ENCODE measurements around the gene ULK1.

Gene ULK1

DNA sequence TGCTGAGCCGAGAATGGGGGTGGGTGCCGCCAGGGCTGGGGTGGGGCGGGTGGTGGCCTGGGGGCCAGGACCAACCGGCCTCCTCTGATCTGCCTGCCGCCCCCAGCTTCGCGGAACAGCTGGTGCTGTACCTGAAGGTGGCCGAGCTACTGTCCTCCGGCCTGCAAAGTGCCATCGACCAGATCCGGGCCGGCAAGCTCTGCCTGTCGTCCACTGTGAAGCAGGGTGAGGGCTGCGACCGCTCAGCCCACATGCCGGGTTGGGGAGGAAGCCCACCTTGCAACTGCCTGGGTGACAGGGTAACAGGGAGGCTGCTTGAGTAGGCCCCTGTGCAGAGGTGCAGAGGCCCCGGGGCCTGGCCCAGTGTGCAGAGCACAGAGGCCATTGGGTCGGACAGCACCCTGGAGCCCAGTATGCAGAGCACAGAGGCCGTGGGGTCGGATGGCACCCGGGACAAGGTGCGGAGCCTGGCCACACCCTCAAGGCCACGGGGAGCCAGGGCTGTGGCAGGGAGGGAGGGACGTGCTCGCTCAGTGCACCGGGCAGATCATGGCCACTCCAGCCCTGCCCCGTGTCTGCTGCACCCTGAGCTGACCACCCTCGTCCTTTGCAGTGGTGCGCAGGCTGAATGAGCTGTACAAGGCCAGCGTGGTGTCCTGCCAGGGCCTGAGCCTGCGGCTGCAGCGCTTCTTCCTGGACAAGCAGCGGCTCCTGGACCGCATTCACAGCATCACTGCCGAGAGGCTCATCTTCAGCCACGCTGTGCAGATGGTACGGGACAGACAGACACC lies 25.1 kb downstream of the ULK1 start:
- CTCF ChIA-PET = no interaction called here
- POLR2A ChIA-PET = no interaction called here
- H3K4me3 ChIP-seq (ENCODE audit: low read depth, low read length) = no peak overlapping the region
- TF ChIP-seq, protein P1, sequence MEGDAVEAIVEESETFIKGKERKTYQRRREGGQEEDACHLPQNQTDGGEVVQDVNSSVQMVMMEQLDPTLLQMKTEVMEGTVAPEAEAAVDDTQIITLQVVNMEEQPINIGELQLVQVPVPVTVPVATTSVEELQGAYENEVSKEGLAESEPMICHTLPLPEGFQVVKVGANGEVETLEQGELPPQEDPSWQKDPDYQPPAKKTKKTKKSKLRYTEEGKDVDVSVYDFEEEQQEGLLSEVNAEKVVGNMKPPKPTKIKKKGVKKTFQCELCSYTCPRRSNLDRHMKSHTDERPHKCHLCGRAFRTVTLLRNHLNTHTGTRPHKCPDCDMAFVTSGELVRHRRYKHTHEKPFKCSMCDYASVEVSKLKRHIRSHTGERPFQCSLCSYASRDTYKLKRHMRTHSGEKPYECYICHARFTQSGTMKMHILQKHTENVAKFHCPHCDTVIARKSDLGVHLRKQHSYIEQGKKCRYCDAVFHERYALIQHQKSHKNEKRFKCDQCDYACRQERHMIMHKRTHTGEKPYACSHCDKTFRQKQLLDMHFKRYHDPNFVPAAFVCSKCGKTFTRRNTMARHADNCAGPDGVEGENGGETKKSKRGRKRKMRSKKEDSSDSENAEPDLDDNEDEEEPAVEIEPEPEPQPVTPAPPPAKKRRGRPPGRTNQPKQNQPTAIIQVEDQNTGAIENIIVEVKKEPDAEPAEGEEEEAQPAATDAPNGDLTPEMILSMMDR (IDR thresholded peaks at IDR 0.05; ENCODE audit: insufficient read depth, low read length, missing control alignments) = no peak
- DNase-seq (ENCODE audit: low read depth, low spot score) = no peak

DNA sequence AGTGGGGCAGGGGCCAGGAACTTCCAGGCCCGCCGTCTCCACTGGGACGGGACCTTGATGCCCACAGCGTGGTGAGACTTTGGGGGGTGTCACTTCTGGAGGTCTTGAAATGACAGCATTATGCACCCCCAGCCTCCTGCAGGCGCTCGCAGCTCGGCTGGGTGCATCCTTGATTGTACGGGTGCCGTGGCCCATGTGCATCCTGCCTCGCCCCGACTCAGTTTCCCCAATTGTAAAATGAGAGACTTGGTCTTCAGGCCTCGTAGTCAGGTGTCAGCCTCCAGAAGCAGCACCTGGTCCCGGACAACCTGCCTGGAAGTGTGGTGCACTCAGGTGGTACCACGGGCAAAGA lies 25.7 kb downstream of the ULK1 start:
- no peak overlapping the region for H3K4me3 ChIP-seq (ENCODE audit: low read depth, low read length)
- ChIA-PET POLR2A (no interaction called here), CTCF (no interaction called here)
- no peak for DNase-seq (ENCODE audit: low read depth, low spot score)
- TF ChIP-seq, protein P1 (IDR thresholded peaks at IDR 0.05; ENCODE audit: insufficient read depth, low read length, missing control alignments) = no peak

DNA sequence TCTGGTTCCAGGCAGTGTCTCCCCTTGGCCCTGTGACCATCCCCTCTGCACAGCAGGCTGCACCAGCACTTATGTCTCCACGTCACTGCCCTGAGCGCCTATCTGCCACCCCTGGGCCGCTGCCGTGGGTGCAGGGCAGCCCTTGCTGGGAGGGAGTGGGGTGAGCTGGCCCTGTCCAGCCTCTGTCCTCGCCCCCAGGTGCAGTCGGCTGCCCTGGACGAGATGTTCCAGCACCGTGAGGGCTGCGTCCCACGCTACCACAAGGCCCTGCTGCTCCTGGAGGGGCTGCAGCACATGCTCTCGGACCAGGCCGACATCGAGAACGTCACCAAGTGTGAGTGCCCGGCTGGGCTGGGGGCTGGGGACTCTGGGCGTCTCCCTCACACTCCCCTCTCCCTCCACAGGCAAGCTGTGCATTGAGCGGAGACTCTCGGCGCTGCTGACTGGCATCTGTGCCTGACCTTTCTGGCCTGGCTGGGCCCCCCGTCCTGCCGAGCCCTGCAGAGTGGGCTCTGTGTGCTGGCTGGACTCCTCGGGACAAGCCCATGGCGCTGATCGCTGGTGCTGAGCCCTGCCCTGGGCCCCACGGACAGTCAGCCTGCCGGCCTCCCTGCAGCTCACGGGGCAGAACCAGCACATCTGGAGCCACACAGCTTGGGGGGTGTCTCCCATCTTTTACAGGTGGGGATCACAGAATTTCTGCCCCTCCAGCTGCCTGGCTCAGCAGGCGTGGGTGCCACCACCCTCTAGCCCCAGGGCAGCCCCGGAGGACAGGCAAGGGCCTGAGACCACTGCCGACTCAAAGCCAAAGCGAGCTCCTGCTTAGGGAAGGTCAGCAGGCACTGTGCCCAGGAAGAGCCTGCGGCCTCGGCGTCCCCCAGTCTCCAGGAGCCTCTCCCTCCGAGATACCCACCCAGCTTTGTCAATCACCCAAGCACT lies 26.7 kb downstream of the ULK1 start:
- no peak for DNase-seq (ENCODE audit: low read depth, low spot score)
- no peak overlapping the region for H3K4me3 ChIP-seq (ENCODE audit: low read depth, low read length)
- POLR2A ChIA-PET = no interaction called here
- TF ChIP-seq, protein P1 (IDR thresholded peaks at IDR 0.05; ENCODE audit: insufficient read depth, low read length, missing control alignments) = no peak
- CTCF ChIA-PET = no interaction called here

DNA sequence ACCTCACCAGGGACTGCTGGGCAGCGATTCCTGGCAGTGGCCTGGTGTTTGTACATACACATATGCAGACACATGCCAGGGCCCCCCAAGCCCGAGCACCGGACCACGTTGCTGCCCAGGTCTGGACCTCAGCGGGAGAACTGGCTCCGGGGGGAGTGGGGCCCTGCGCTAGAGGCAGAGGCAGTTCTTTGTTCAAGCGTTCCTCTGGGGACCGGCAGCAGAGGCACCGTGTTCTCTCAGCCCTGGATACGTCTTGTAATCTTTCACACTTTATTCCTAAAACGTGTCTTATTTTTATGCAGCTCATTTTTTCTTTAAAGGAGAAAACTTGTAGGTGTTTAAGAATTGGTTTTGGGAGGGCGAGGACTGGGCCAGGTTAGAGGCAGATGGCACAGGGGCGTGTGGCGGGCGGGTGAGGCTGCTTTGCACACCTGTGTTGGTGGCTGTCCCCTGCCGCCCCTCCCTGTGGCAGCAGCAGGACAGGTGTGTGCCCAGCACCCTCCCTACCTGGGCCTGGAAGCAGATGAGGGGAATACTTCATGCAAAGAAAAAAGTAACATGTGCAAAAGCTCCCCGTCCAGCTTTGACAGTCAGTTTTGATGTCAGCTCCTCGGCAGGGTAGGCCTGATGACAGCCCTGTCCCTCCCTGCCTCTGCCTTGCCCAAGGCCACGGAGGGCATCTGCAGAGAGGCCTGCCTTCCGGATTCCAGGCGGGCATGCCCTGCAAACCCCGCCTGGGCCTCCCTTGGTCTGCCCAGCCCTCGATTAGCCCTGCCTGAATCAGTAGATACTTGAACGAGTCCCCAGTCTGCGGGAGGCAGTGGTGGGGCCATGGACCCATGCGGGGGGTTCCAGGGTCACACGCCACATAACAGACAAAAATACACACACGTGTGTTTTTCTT lies 27.7 kb downstream of the ULK1 start:
- H3K4me3 ChIP-seq (ENCODE audit: low read depth, low read length) = no peak overlapping the region
- ChIA-PET POLR2A (no interaction called here), CTCF (no interaction called here)
- TF ChIP-seq, protein P1 (IDR thresholded peaks at IDR 0.05; ENCODE audit: insufficient read depth, low read length, missing control alignments) = no peak
- DNase-seq (ENCODE audit: low read depth, low spot score) = no peak

DNA sequence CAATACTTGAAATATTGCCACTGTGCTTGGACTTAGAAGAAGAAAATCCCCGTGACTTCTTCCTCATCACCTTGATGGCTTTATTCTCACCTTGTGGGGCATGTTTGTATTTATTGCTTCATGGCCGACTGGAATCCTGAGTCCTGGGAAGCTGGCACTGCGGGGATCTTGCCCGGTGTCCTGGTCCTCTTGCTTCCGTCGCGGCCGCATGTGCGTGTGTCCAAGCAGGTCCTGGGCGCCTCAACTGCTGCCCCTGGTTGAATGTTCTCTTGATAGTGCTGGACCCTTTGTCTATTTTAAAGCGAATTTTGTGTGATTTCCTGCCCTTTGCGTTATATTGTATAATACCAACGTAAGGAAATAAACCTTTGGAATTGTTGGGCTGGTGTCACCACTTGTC lies 28.4 kb downstream of the ULK1 start:
- CTCF ChIA-PET = no interaction called here
- TF ChIP-seq, protein P1 (IDR thresholded peaks at IDR 0.05; ENCODE audit: insufficient read depth, low read length, missing control alignments) = no peak

More for the DNA sequence above, 28.4 kb downstream of the ULK1 start:
- POLR2A ChIA-PET = interaction anchor here (1.0 kb wide), 1 partner anchor 10 kb away, joined by 3 read pairs; no protein-coding TSS in a partner anchor
- H3K4me3 ChIP-seq (ENCODE audit: low read depth, low read length) = no peak overlapping the region
- no peak for DNase-seq (ENCODE audit: low read depth, low spot score)
